RWPE2 (cell line): Measurements from ENCODE around the gene BFSP2.

ENCODE experiments used
- ATAC-seq: fragments of 200-7000 bp; cut with Tn5 transposase; 3 replicates; pipeline ENCODE4 v1.9.1; 2021; ENCODE audit warnings: low read depth
- DNase-seq: peaks from one replicate; pipeline ENCODE4 v3.0.0-alpha.2; 2020; ENCODE audit warnings: low spot score
- H3K27ac ChIP-seq: fragments of 450-650 bp; 2 replicates; pipeline ENCODE4 v1.5.1; 2017; ENCODE audit warnings: mild to moderate bottlenecking; ENCODE audit not compliant: poor library complexity, severe bottlenecking
- H3K27me3 ChIP-seq: fragments of 250-450 bp; sonication (Bioruptor Pico); 2 replicates; pipeline ENCODE4 v1.5.1; 2021; ENCODE audit warnings: mild to moderate bottlenecking, moderate library complexity; ENCODE audit not compliant: insufficient read depth, poor library complexity, severe bottlenecking
- H3K36me3 ChIP-seq: fragments of 250-450 bp; sonication (Bioruptor Pico); 2 replicates; pipeline ENCODE4 v1.5.1; 2020; ENCODE audit warnings: low read depth, mild to moderate bottlenecking, moderate library complexity
- H3K4me1 ChIP-seq: fragments of 250-450 bp; sonication (Bioruptor Pico); 2 replicates; pipeline ENCODE4 v1.5.1; 2021; ENCODE audit warnings: mild to moderate bottlenecking, moderate library complexity; ENCODE audit not compliant: insufficient read depth, poor library complexity, severe bottlenecking
- H3K4me3 ChIP-seq: fragments of 250-450 bp; sonication (Bioruptor Pico); 2 replicates; pipeline ENCODE4 v1.5.1; 2021; ENCODE audit warnings: mild to moderate bottlenecking, moderate library complexity; ENCODE audit not compliant: severe bottlenecking
- H3K9me3 ChIP-seq: fragments of 250-450 bp; sonication (Bioruptor Pico); 2 replicates; pipeline ENCODE4 v1.5.1; 2021; ENCODE audit warnings: mild to moderate bottlenecking, moderate library complexity; ENCODE audit not compliant: severe bottlenecking
- CTCF ChIP-seq: fragments of 450-650 bp; IDR thresholded peaks from one replicate; pipeline ENCODE4 v1.5.1; 2017; ENCODE audit warnings: mild to moderate bottlenecking, moderate library complexity; ENCODE audit not compliant: poor library complexity, severe bottlenecking

BFSP2 gene

GRCh38 chr3:133387341-133387740 lies 12.5 kb upstream of the BFSP2 start:
- H3K27ac ChIP-seq, result no peak overlapping the region
- no peaks in the 10 kb centered on the region for H3K9me3 ChIP-seq
- no peak overlapping the region for H3K4me3 ChIP-seq
- H3K36me3 ChIP-seq, result no peaks in the 10 kb centered on the region
- peaks cover 4% of the 10 kb centered on the region for H3K4me1 ChIP-seq
- TF ChIP-seq CTCF, result no peak
- H3K27me3 ChIP-seq, result peaks cover 1% of the 10 kb centered on the region
- ATAC-seq (no peak), DNase-seq (no peak)

- H3K36me3 ChIP-seq, result no peaks in the 10 kb centered on the region
- H3K9me3 ChIP-seq, result no peaks in the 10 kb centered on the region
- no peak overlapping the region for H3K27ac ChIP-seq
- no peak for DNase-seq
- ATAC-seq, result no peak
- no peak overlapping the region for H3K4me3 ChIP-seq
- peaks cover 3% of the 10 kb centered on the region for H3K4me1 ChIP-seq
- no peaks in the 10 kb centered on the region for H3K27me3 ChIP-seq
- TF ChIP-seq CTCF, result no peak
Measured at GRCh38 chr3:133388696-133389395, 11.0 kb upstream of the BFSP2 start.

- DNase-seq (no peak), ATAC-seq (no peak)
- no peaks in the 10 kb centered on the region for H3K36me3 ChIP-seq
- H3K4me1 ChIP-seq, result no peaks in the 10 kb centered on the region
- TF ChIP-seq CTCF, result no peak
- no peak overlapping the region for H3K4me3 ChIP-seq
- H3K27me3 ChIP-seq, result no peaks in the 10 kb centered on the region
- no peak overlapping the region for H3K27ac ChIP-seq
- no peaks in the 10 kb centered on the region for H3K9me3 ChIP-seq
Measured at GRCh38 chr3:133390715-133391114, 9.1 kb upstream of the BFSP2 start.

- Histone ChIP-seq H3K27me3 (no peaks in the 10 kb centered on the region), H3K27ac (no peak overlapping the region), H3K4me3 (no peak overlapping the region), H3K4me1 (no peaks in the 10 kb centered on the region), H3K9me3 (no peaks in the 10 kb centered on the region), H3K36me3 (no peaks in the 10 kb centered on the region)
- ATAC-seq, result no peak
- no peak for TF ChIP-seq CTCF
- DNase-seq, result no peak
Measured at GRCh38 chr3:133393204-133393603, 6.7 kb upstream of the BFSP2 start.

DNA sequence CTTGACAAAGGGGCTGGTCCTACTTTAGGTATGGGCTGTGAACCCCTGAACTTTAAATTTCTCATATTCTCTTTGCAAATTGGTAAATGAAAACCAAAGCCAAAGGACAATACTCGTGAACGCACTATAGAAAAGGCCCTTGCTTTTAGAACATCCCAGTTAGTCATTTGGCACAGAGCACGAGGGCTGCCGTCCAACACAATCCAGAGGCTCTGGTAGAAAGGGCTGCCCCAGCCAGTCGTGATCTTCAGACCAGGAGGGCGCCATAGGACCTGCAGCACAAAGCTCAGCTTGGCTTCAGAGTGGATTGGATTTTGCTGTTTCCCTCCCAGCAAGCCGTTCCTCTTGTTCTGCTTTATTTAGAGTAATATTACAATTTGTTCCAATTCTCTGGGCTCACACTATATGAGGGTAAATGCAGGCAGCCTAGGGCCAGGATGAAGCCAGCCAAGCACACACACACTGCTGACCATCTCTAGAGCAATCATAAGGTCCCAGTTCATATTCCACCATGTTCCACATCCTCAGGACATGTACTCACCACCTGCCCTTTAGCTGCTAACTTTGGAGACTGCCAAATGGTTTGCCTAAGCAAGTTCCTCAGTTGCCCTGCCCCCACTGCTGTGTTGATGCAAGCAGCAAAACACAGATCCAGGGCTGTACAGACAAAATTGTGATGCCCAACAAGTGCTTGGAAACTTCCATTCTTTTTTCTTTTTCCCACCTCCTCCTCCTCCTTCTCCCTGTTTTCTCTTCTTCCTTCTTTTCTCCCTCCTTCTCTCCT lies 6.0 kb upstream of the BFSP2 start:
- ATAC-seq, result no peak
- Histone ChIP-seq H3K4me1 (no peaks in the 10 kb centered on the region), H3K27ac (no peak overlapping the region), H3K27me3 (no peaks in the 10 kb centered on the region), H3K36me3 (no peaks in the 10 kb centered on the region), H3K9me3 (no peaks in the 10 kb centered on the region), H3K4me3 (no peak overlapping the region)
- no peak for DNase-seq
- no peak for TF ChIP-seq CTCF
